ENCODE measurements around the gene DAG1.

DNA sequence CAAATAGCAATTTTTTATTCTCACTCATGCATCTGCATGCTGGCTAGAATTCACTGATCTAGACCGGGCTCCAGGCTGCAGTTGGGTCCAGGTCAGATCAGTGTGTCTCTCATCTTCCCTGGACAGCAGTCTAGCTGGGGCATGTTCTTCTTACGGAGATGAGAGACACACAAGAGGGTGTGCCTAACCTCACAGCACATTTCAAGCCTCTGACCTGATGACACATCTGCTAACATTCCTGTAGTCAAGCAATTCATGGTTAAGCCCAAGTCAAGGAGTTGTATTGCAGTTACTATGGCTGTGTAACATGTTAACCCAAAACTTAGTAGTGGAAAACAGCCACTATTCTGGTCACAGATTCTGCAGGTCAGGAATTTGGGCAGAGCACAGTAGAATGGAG lies 97.3 kb downstream of the DAG1 start:
- TF ChIP-seq POLR2AphosphoS5 (IDR thresholded peaks at IDR 0.05): no peak
- TF ChIP-seq, protein P1, sequence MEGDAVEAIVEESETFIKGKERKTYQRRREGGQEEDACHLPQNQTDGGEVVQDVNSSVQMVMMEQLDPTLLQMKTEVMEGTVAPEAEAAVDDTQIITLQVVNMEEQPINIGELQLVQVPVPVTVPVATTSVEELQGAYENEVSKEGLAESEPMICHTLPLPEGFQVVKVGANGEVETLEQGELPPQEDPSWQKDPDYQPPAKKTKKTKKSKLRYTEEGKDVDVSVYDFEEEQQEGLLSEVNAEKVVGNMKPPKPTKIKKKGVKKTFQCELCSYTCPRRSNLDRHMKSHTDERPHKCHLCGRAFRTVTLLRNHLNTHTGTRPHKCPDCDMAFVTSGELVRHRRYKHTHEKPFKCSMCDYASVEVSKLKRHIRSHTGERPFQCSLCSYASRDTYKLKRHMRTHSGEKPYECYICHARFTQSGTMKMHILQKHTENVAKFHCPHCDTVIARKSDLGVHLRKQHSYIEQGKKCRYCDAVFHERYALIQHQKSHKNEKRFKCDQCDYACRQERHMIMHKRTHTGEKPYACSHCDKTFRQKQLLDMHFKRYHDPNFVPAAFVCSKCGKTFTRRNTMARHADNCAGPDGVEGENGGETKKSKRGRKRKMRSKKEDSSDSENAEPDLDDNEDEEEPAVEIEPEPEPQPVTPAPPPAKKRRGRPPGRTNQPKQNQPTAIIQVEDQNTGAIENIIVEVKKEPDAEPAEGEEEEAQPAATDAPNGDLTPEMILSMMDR (IDR thresholded peaks at IDR 0.05): no peak

Data from transverse colon (tissue), 4 donors.